HG02981 (cell line): ENCODE data around the gene HIPK4.

ENCODE experiments used
- ATAC-seq: cut with Tn5 transposase; IDR thresholded peaks from one replicate; pipeline ENCODE4 v1.9.1; 2021; ENCODE audit warnings: mild to moderate bottlenecking, moderate library complexity; ENCODE audit not compliant: unreplicated experiment

The HIPK4 gene

GRCh38 chr19:40369797-40370196, 20.2 kb downstream of the HIPK4 start:
- no peak for ATAC-seq

GRCh38 chr19:40367577-40368434, 22.2 kb downstream of the HIPK4 start:
- ATAC-seq, result no peak

GRCh38 chr19:40366697-40367561, 23.1 kb downstream of the HIPK4 start:
- ATAC-seq, result no peak

GRCh38 chr19:40365613-40366401, 24.2 kb downstream of the HIPK4 start:
- no peak for ATAC-seq

DNA sequence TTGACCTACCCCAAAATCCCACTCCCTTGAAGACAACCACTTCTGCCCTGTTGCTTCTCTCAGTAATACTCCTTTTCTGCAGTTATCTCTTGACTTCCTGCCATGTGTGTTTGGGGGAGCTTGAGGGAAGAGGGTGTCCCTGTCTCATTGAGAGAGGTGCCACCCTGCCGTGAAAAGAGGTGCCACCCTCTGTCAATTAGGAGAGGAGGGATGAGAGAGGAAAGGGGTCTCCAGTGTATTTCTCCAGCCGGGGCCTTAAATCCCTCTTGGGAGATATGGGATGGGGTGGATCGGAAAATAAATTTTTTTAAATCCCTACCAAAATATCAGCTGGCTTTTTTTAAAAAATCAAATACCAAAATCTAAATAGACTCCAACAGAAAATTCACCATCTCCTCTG, 25.0 kb downstream of the HIPK4 start:
- no peak for ATAC-seq

GRCh38 chr19:40363069-40363468, 26.9 kb downstream of the HIPK4 start:
- no peak for ATAC-seq

DNA sequence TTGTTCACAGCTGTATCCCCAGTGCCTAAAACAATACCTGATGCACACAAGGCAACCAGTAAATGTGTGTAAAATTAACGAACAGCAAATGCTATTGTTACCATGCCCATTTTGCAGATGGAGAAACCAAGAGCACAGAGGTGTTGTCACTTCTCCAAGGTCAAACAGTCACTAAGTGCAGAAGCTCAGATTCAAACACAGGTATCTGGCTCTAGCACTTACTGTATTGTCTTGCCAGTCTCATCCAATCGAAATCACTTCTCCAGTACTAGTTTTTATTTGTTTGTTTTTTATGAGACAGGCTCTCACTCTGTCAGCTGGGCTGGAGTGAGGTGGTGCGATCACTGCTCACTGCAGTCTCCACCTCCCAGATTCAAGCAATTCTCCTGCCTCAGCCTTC, 27.8 kb downstream of the HIPK4 start:
- ATAC-seq, result no peak

DNA sequence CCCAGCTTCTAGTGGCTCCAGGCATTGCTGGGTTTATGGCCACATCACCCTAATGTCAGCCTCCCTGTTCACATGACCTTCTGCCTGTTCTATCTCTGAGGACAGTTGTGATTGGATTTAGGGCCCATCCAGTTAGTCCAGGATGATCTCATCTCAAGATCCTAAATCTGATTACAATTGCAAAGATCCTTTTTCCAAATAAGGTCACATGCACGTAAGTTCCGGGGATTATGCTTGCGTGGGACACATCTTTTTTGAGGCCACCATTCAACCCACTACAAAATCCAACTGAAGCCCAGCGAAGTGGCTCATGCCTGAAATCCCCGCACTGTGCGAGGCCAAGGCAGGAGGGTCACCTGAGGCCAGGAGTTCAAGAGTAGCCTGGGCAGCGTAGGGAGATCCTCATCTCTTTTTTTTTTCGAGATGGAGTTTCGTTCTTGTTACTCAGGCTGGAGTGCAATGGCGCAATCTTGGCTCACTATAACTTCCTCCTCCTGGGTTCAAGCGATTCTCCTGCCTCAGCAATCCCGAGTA, 29.2 kb downstream of the HIPK4 start:
- ATAC-seq, result no peak

DNA sequence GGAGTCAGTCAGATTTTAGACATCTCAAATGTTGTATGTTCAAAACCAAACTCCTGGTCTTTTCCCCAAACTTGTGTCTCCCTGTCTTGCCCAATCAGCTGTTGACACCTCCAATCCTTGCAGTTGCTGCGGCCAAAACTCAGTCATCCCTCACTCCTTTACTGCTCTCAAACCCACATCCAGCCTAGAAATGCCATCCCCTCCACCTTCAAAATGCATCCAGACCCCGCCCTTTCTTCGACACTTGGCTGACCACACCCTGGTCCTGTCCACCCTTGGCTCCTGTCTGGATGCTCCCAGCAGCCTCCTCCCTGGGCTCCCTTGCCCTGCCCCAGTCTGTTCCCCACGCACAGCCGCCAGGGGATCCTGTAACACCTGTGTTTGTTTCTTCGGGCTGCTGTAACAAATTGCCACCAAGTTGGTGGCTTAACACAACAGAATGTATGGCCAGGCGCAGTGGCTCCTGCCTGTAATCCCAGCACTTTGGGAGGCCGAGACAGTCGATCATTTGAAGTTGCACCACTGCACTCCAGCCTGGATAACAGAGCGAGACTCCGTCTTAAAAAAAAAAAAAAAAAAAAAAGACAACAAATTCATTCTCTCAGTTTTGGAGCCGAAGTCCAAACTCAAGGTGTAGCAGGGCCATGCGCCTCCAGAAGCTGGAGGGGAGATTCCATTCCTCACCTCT, 29.8 kb downstream of the HIPK4 start:
- ATAC-seq, result no peak

DNA sequence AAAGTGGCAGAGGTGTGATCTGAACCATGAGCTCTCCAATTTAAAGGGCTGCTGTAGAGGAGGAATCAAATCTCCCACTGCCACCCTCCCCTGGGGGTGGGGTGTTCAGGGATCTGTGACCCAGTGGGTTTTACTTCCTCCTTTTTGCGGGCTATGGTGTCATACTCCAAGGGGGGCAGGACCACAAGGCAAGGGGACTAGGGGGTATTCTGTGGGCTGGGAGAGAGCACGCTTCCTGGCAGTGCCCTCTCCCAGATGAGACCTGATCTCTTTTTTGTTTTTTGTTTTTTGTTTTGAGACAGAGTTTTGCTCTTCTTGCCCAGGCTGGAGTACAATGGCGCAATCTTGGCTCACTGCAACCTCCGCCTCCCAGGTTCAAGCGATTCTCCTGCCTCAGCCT, 31.2 kb downstream of the HIPK4 start:
- no peak for ATAC-seq

DNA sequence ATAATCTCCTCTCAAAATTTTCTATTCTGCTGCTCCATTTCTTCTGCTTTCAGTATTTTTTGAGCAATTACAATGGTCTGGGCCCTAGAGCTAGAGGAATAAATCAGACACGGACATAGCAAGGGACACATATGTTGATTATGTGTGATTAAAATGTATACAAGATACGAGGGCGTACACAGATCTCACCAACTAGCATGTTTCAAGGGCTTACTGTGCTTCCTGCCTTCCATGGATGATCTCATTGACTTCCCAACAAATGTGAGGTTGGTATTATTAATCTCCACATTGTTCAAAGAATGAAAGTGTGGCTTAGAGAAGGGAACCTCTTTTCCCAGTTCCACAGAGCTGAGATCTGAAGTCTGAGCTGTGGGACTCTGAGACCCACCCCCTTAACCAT, 32.3 kb downstream of the HIPK4 start:
- no peak for ATAC-seq

DNA sequence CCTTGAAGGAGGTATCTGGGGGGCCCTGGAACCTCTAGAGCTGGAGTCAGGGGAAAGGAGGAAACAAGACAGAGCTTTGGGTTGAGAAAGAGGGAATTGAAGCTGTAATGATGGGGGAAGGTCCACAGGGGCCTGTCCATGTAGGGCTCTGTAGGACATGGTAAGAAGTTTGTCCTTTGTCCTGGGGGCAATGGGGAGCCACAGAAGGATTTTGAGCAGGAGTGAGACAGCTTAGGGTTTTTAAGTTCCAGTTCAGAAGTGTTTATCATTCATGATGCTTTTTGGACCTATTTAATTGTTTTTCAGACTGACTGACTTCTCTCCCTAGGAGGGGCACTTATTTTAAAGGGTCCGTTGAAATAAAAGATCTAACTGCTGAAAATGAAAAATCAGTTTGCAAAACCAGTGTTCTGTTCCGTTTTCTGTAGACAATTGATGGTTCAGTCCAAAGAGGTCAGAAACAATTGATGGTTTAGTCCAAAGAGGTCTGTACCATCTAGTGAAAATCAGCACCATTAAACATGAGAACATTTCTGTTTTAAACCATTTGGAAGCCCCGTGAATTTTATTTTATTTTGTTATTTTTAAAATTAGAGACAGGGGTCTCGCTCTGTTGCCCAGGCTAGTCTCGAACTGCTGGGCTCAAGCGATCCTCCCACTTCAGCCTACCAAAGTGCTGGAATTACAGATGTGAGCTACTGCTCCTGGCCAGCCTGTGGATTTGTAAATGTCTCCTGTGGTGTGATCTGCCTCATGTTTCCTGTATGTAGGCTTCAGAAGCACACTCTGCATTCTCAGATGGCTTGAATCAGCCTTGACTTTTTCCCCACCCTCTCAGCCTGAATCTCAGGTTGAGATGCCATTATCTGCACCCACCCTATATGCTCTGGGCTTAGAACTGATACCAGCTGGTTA, 33.0 kb downstream of the HIPK4 start:
- no peak for ATAC-seq

DNA sequence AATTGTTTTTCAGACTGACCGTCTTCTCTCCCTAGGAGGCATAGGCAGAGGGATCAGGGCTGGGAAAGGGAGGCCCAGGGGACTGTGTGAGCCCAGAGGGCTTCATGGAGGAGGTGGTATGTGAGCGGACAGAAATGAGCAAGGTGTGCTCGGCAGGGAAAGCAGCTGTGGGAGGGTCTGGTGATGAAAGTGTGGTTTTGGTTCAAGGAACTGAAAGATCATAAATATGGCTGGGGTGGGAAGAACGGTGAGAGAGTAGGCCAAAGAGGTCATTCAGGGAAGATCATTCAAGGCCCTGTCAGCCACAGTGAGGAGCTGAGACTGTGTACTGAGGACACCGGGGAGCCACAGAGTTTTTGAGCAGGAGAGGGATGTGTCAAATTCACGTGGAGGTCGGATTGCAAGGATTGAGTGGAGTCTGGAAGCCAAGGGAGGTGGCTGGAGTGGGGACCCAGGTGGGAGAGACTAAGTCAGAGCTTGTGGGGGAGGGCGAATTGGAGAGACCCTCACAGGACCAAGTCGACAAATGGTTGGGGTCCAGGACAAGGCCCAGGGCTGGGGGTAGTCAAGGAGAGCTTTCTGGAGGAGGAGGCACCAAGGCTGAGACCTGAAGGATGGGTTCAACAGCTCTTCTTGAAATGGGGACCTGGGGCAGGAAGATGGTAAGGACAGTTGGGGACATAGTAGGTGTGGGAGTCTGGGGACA, 33.9 kb downstream of the HIPK4 start:
- no peak for ATAC-seq

DNA sequence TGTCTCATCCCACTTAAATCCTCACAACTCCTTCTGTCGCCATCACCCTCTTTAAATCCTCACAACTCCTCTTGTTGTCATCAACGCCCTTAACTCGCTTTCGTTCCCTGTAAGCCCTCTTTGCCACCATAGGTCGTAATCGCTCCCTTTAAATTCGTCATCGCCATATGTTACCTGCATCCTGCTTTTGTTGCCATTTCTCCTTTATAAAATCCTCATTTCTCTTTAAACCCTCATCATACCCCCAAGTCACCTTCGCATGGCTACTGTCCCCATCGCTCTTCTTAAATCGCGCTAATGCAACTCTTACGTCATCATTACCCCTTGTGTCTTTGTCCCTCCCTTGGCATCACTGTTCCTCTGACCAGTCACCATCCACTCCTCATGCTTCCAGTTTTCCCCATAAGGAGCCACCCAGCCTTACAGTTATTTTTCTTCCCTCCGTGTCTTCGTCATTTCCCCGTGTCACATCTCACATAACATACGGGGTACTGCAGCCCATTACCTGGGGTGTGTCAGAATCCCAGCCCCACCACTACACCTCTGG, 40.9 kb downstream of the HIPK4 start:
- ATAC-seq, result no peak

DNA sequence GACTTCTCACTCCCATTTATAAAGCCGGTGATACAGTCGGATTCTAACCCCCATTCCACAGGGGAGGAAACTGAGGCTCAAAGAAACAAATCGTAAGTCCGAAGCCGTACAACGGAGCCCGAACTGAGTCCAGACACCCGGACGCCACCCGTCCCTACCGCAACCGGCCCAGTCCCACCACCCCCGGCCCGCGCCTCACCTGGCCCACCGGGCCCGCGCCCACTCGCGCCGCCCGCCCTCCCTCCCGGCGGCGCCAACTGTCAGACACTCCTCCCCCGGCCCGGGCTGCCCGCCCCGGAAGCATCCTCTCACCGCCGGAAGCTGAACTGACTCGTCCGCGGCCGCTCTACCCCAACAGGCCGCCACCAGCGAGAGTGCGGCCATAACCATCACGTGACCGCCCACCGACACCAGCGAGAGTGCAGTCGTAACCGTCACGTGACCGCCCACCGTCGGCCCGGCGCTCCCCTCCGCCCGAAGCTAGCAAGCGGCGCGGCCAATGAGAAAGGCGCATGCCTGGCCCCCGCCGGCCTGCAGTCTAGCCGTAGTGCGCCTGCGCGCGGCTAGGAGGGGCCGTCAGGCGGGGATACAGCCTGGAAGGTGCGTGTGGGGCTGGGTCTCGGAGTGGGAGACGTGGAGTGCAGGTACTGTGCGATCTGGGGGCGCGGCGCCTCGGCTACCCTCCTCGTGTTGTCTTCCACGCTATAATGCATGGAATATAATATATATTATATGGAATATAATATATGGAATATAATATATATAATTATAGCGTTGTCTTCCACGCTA, 41.7 kb downstream of the HIPK4 start, which contains the start of the genes C19orf47 and PLD3:
C19orf47 (minus strand) TSS at position 273 of the 789 bp plus-strand sequence. CDS start 6,540 bp downstream, outside the sequence.
PLD3 (plus strand) TSS at position 571 of the 789 bp plus-strand sequence. CDS start 17,789 bp downstream, outside the sequence.
- peak; percentile 92 for ATAC-seq

- ATAC-seq, result no peak
These were observed 45.6 kb downstream of the HIPK4 start for GRCh38 chr19:40344422-40344821.

DNA sequence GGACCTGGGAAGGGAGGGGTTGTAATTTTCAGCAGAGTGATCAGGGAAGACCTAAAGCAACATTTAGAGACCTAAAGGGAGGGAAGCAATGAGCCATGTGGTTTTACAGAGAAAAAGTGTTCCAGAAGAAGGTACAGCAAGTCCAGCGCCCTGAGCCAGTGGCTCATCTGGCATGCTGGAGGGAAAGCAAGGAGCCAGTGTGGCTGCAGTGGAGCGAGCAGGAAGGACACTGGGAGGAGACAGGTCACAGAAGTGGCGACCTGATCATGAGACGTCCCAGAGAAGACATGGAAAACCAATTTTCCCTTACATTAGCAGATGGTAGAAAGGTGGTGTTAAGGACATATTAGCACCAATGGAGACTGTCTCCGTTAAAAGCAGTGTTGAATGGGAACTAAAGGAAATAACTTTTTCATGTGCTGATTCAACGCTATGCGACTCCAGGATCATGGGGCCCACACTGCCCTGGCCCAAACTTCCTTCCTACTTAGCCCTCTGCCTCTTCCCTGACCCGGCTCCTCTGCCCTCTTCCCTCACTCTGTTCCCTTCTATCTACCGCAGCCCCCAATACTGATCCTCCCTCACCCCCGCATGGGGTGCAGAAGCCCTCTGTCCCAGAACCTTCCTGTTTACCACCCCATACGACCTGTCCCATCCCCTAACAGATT, 47.2 kb downstream of the HIPK4 start:
- ATAC-seq, result no peak
